OCI-LY7 (cell line): ENCODE results near the gene KRT9. TPM values are rescaled to one million over a fixed set of nuclear protein-coding genes. Genes with fewer than 3 reads are reported as not detected.

Source experiments
- BruUV-seq: library from RNA; stranded (reverse); fragments of 400-500 nt; replicated peaks from 2 replicates; lab custom pipeline; 2021; lab: Mats Ljungman, UMichigan
- CTCF ChIA-PET: fragments of 300-600 bp; sonication (Branson Sonifier 250); formaldehyde crosslinking; loops from one replicate; lab custom pipeline; 2022; ENCODE audit warnings: antibody characterized with exemption; ENCODE audit not compliant: unreplicated experiment; lab: Charles Lee
- POLR2A ChIA-PET: fragments of 300-600 bp; sonication (Branson Sonifier 250); formaldehyde crosslinking; loops from one replicate; lab custom pipeline; 2022; ENCODE audit warnings: antibody characterized with exemption; lab: Charles Lee
- DNase-seq: peaks from one replicate; pipeline ENCODE4 v3.0.0-alpha.2; 2015; ENCODE audit warnings: low spot score
- H2AFZ ChIP-seq: fragments of 200-600 bp; sonication (generic), shearing (Covaris generic); 2 replicates; pipeline ENCODE4 v1.6.1; 2014; ENCODE audit warnings: mild to moderate bottlenecking, antibody characterized with exemption, low read length, moderate library complexity
- H3K27ac ChIP-seq: fragments of 200-600 bp; sonication (generic); 2 replicates; pipeline ENCODE4 v1.5.1; 2014; ENCODE audit warnings: mixed run types, low read depth, mild to moderate bottlenecking, moderate library complexity, low read length, inconsistent platforms; ENCODE audit not compliant: poor library complexity, severe bottlenecking
- H3K36me3 ChIP-seq: fragments of 200-600 bp; sonication (generic); 2 replicates; pipeline ENCODE4 v1.6.1; 2014; ENCODE audit warnings: mild to moderate bottlenecking, antibody characterized with exemption, low read length, moderate library complexity, mixed read lengths; ENCODE audit not compliant: insufficient read depth
- H3K4me1 ChIP-seq: fragments of 200-600 bp; sonication (generic); 2 replicates; pipeline ENCODE4 v1.5.1; 2014; ENCODE audit warnings: mild to moderate bottlenecking, low read length; ENCODE audit not compliant: insufficient read depth, poor library complexity, severe bottlenecking
- H3K4me2 ChIP-seq: fragments of 200-600 bp; sonication (generic); 2 replicates; pipeline ENCODE4 v1.6.1; 2014; ENCODE audit warnings: mild to moderate bottlenecking, low read length
- H3K4me3 ChIP-seq: fragments of 200-600 bp; sonication (generic); 2 replicates; pipeline ENCODE4 v1.5.1; 2014; ENCODE audit warnings: mild to moderate bottlenecking, low read depth, low read length; ENCODE audit not compliant: poor library complexity, severe bottlenecking
- H3K79me2 ChIP-seq: fragments of 200-600 bp; sonication (generic); 2 replicates; pipeline ENCODE4 v1.6.1; 2016; ENCODE audit warnings: low read depth, mild to moderate bottlenecking, low read length, moderate library complexity, mixed read lengths; ENCODE audit not compliant: insufficient read depth
- H3K9me2 ChIP-seq: fragments of 200-600 bp; sonication (generic); 2 replicates; pipeline ENCODE4 v1.6.1; 2016; ENCODE audit warnings: mild to moderate bottlenecking, low read length, mixed read lengths; ENCODE audit not compliant: insufficient read depth
- H3K9me3 ChIP-seq: fragments of 200-600 bp; sonication (generic); 2 replicates; pipeline ENCODE4 v1.6.1; 2014; ENCODE audit warnings: mild to moderate bottlenecking, mixed run types, low read length, mixed read lengths
- H4K20me1 ChIP-seq: fragments of 200-600 bp; sonication (generic); 2 replicates; pipeline ENCODE4 v1.6.1; 2014; ENCODE audit warnings: mild to moderate bottlenecking, antibody characterized with exemption, low read length, moderate library complexity, mixed read lengths; ENCODE audit not compliant: insufficient read depth
- CTCF ChIP-seq: fragments of 200-600 bp; sonication (generic); conservative IDR thresholded peaks from 2 replicates; pipeline ENCODE4 v1.5.1; 2014; ENCODE audit warnings: mild to moderate bottlenecking, antibody characterized with exemption, low read length, moderate library complexity, mixed read lengths
- EZH2phosphoT487 ChIP-seq: fragments of 200-600 bp; sonication (generic); IDR thresholded peaks from 2 replicates; pipeline ENCODE4 v1.6.1; 2018; ENCODE audit warnings: low read depth, borderline replicate concordance, mild to moderate bottlenecking, mixed run types, antibody characterized with exemption, low read length, moderate library complexity, mixed read lengths
- intact Hi-C: fragments of 100-400 bp; cut with micrococcal nuclease; formaldehyde crosslinking; loops from one replicate; pipeline ENCODE4 v1.10.0; 2022; ENCODE audit not compliant: unreplicated experiment
- total RNA-seq, 2 experiments: library from RNA; depleted of rRNA in 1 of 2; stranded (reverse); fragments of >200 nt in 1 of 2; shearing (Covaris generic) in 1 of 2; gene quantifications; 2 replicates each; pipeline ENCODE4 v1.2.3, GENCODE V29; 2014 to 2022

KRT9 gene
- total RNA-seq, 2 experiments from 2014 or later = not detected

GRCh38 chr17:41588126-41588810, 16.4 kb upstream of the KRT9 start:
- intact Hi-C loops = no loop called here
- no peak overlapping the region for H2AFZ ChIP-seq

GRCh38 chr17:41586863-41587495, 15.1 kb upstream of the KRT9 start, which contains the start of gene KRT14:
Gene KRT14, minus strand, starts transcription at chr17:41586895. Its CDS starts 61 bp downstream, at chr17:41586834.
- Histone ChIP-seq H3K27ac (no peak within 1 kb of the TSS), H3K4me2 (no peak within 1 kb of the TSS), H2AFZ (no peak within 1 kb of the TSS), H3K4me3 (no peak within 1 kb of the TSS), H3K9me3 (no peaks in the 10 kb centered on the region), H3K9me2 (no peaks in the 10 kb centered on the region), H3K4me1 (no peaks in the 10 kb centered on the region), H3K79me2 (no peaks in the 10 kb centered on the region), H4K20me1 (no peaks in the 10 kb centered on the region), H3K36me3 (no peaks in the 10 kb centered on the region)
- TF ChIP-seq CTCF (no peak), EZH2phosphoT487 (no peak)
- ChIA-PET POLR2A (no interaction called here), CTCF (no interaction called here)
- BruUV-seq = no TSS peak
- DNase-seq = no peak
- intact Hi-C loops = no loop called here

More at GRCh38 chr17:41588126-41588810, 16.4 kb upstream of the KRT9 start:
- Histone ChIP-seq H3K4me2 (no peak overlapping the region), H3K9me2 (no peaks in the 10 kb centered on the region), H3K4me1 (no peaks in the 10 kb centered on the region), H3K36me3 (no peaks in the 10 kb centered on the region), H3K9me3 (no peaks in the 10 kb centered on the region), H3K79me2 (no peaks in the 10 kb centered on the region), H4K20me1 (no peaks in the 10 kb centered on the region), H3K27ac (no peak overlapping the region), H3K4me3 (no peak overlapping the region)
- no TSS peak for BruUV-seq
- no peak for TF ChIP-seq CTCF
- TF ChIP-seq EZH2phosphoT487 = no peak
- DNase-seq = no peak
- ChIA-PET POLR2A (no interaction called here), CTCF (no interaction called here)
